Neural cell (in vitro differentiated cells): ENCODE results near the gene PTPRR.

Experiments used
- CTCF ChIP-seq: fragments of 450-650 bp; IDR thresholded peaks from 2 replicates; pipeline ENCODE4 v1.5.1; 2014; ENCODE audit warnings: antibody characterized with exemption, mild to moderate bottlenecking, moderate library complexity; ENCODE audit not compliant: poor library complexity, severe bottlenecking
- EZH2 ChIP-seq: fragments of 200-600, 300-800 bp; shearing (Covaris generic), sonication (generic); IDR thresholded peaks from 2 replicates; pipeline ENCODE4 v1.6.1; 2014; ENCODE audit warnings: antibody characterized with exemption, low read length, borderline replicate concordance, mild to moderate bottlenecking; ENCODE audit not compliant: insufficient read depth, poor library complexity, severe bottlenecking
- POLR2AphosphoS5 ChIP-seq: IDR thresholded peaks from 2 replicates; pipeline ENCODE4 v1.6.1; 2012
- TAF1 ChIP-seq: IDR thresholded peaks from 2 replicates; pipeline ENCODE4 v1.6.1; 2012; ENCODE audit warnings: low read depth

DNA sequence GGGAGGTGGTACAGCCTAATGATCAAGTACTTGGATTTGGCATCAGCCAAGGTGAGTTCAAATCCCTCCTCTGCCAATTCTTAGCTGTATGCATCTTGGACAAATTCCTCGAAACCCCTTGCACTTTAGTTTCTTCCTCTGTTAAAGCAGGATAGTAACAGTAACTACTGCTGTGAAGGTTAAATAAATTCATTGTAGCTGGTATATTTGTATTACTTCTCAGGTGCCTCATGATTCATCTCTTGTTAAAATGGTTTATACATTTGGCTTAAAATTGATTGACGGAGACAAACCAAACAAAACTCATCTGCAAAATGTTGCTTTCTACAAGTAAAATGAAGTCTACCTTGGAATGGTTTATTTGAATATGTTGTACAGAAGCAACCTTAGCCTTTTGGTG, 281.0 kb downstream of the PTPRR start:
- TF ChIP-seq POLR2AphosphoS5 (no peak), CTCF (no peak), TAF1 (no peak), EZH2 (no peak)
